ENCODE measurements around the gene MGAT5.

Gene MGAT5

DNA sequence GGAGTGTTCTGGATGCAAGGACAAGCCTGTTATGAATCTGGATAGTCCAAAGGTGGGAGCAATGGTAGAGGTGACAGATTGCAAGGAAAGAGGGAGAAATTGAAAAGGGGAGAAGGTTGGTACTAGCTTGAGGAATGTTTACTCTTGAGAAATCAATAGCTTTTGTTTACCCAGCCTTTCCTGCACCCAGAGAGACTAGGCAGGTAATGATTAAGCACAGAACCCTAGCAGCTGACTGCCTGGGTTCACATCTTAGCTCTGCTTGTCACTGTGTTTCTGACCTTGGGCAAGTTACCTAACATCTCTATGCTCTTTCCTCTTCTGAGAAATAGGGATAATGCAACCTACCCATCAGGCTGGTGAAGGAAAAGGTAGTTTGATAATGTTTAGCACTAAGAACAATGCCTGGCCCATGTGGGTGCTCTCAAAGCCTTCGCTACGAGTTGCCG, 178.6 kb downstream of the MGAT5 start:
- no peak for DNase-seq

DNA sequence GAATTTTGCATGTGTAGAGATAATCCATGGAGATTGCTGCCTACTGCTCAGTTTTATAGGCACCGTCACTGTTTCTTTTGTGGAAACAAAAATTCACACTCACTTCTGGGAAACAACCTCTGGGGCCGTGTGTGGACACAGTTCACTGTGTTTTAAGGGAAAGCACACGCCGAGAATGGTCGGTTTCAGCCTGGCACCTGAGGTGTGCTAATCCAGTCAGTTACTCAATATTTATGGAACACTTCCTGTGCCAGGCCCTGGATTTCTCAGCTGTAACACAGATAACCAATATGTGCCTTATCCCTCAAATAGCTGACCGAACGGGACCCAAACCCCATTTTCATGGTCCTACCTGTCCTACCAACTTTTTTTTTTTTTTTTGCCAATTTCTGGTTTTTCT, 179.6 kb downstream of the MGAT5 start:
- DNase-seq, result no peak

DNA sequence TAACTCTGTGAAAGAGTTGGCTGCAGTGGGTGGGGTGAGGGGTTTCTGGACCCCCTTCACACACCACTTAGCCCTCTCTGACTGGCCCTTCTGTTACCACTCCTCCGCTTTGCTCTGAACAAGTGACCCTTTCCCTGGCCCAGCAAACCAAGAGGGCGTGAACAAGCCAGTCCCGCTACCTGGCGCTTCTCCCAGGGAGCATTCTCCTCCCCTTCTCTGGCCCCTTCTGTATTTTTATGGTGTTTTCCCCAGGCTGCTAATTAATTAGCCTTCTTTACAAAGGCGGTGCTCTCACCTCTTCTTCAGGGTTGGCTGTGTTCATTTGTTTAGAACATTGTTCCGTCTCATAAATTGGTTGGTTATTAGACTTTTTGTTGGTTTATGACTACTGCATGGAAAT, 180.1 kb downstream of the MGAT5 start:
- DNase-seq, result no peak

DNA sequence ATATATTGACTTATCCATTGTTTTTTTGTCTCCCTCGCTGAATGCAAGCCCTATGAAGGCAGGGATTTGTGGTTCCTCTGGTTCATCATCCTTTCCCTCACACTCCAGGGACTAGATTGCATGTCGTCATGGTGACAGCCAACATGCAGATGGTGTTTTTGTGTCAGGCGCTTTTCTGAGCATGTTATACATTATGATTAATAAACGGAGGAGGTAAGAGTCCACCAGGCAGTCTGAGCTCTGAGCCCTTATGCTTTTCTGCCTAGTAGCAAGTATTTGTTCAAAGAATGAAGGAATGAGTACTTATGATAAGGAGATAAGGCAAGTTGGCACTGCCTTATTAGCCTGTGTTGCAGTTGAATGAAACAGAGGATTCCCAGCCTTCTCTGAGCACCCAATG, 181.6 kb downstream of the MGAT5 start:
- DNase-seq, result no peak

DNA sequence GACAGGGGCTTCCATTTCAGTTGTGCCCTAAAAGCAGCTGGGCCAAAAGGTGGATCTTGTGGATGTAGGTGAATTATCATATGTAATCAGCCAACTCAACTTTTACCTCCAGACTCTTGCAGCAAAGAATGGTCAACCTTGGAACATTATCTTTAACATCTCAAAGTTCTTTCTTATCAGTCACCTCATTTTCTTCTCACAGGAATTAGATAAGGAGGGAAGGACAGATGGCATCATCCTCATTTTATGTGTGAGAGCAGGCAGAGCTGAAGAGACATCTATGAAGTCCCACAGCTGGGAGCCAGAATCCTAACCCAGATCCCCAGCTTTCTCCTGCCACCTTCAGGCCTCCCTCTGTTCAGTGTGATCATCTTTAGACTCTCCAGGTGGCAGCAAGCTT, 182.1 kb downstream of the MGAT5 start:
- no peak for DNase-seq

DNA sequence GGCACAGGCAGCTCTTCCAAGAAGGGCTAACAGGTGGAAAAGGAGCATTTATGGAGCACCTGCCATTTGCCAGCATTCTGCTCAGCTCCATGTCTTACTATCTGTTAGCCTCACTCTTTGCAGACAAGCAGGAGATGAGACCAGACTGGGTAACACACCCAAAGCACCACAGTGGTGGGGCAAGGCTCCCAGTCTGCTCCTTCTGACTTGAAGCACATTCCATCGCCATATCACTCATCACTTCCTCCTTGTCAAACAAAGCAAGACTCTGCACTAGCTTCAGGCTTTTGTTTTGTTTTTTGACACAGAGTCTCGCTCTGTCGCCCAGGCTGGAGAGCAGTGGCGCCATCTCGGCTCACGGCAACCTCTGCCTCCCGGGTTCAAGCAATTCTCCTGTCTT, 182.8 kb downstream of the MGAT5 start:
- no peak for DNase-seq

DNA sequence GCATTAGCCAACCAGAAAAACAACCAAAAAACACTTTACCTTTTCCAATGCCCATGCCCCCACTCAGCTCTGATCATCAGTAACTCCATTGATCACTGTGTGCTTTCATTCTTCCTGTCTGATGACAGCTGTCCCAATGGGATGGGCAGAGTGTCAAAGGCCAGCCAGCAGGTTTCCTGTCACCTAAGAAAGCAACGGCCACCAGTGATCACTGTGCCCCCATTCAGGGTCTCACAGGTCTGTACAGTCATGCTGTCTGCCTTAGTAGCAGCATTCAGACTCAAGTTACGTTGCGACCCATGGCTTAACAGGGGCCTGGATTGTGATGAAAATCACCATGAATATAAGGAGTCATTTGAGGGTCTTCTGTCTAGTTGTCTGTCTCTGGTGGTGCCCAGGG, 184.5 kb downstream of the MGAT5 start:
- no peak for DNase-seq

DNA sequence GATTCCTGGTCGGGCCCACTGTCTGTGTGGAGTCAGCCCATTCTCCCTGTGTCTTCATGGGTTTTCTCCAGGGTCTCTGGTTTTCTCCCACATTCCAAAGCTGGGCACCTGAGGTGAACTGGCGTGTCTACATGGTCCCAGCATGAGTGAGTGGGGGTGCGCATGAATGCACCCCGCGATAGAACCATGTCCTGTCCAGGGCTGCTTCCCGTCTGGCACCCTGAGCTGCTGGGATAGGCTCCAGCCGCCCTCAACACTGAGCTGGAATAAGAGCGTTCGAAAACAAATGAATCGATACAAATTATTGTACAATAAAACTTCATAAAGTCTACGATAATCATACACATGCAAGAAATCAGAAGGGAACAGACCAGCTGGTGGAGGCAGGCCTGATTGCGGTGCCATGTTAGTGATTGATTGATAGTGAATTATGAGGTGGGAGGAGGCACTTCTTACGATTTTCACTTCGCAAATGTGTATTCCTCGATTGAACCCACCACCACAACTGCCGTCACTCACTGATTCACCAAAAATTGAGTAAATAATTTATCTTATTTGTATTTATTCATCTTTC, 186.6 kb downstream of the MGAT5 start:
- no peak for DNase-seq

DNA sequence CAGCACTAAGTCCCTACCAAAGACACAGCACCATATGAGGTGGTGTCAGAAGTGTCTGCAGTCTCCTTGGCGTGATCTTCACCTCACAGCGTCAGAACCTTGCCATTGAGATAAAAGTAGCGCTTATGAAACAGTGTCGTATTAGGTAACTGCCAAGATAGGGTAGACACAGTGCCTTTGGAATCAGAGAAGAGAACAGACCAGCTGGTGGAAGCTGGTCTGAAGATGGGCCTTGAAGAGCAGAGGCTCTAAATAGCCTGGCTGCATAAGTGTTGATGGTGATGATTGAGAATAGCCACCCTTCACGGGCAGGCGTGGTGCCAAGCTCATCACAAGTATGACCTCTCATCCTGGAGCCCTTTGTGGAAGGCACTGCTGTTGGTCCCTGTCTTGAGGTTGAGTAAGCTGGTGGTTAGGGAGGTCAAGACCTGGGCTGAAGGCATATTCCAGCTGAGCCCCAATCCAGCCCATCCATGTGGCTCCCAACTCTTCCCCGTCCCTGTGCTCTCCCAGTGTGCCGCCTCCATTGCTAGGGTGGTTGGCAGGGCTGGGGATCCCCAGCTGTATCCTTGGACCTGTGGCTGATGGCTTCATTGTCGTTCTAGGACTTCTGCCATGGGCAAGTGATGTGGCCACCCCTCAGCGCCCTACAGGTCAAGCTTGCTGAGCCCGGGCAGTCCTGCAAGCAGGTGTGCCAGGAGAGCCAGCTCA, 187.4 kb downstream of the MGAT5 start:
- DNase-seq, result no peak

DNA sequence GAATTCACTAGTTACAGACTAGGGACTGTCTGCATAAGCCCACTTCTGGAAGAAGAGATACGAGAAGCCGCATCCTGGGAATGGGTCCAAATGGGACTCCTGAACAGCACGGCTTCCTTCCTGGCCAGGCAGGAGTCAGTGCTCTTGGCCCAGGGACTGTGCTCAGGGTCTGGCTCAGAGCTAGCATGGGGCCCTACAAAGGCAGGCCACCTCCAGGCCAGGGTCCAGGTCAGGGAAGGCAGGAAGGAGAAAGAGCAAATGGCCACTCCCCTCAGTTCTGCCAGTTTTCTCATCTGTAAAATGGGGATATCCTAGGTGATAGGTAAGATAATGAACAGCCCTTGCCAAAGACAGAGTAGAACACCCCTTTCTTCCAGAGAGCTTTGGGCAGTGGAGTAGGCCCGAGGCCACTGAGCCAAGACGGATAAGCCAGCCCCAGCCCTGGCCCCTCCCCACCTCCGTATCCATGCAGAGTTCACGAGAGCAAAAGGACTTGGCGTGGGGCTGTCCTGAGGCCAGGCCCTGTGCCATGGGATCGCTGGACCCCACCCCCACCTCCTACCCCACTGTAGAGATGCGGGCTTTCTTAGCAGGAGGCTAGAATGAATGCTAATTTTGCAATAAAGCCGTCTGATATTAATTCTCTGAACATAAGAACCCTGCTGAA, 190.1 kb downstream of the MGAT5 start:
- DNase-seq, result no peak

DNA sequence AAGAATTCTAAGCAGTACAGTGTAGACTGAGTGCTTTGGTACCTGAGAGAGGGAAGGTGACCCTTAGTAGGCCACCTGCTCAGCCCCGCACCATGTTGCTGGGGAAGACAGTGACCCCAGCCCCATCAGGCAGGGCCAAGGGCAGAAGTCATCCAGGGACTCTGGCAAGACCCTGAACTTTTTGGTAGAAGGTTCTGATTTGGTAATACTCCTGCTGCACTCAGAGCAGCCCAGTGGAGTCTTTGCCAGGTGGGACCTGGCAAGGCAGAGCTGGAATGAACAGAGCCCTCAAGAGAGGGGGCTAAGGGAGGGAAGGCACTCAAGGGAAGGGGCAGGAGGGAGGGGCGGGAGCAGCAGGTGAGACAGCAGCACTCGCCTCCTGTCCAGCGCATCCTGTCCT, 191.2 kb downstream of the MGAT5 start:
- no peak for DNase-seq

DNA sequence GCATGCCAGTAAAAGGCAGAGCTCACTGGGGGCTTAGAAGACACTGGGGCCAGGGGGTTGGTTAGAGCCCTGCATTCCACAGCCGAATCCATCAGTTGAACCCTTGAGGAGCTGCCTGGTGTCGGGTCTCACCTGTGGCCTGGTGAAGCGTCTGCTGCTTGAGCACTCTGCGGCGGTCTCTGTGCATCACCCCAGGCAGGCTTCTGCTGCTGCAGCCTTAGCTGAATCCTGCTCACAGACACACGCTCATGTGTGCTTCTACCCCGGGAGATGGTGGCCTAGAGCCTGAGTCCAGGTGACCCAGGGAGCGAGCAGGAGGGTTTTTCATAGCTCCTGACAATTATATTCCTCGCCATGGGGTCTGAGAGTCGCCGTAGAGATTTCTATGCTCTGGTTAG, 192.1 kb downstream of the MGAT5 start:
- no peak for DNase-seq

DNA sequence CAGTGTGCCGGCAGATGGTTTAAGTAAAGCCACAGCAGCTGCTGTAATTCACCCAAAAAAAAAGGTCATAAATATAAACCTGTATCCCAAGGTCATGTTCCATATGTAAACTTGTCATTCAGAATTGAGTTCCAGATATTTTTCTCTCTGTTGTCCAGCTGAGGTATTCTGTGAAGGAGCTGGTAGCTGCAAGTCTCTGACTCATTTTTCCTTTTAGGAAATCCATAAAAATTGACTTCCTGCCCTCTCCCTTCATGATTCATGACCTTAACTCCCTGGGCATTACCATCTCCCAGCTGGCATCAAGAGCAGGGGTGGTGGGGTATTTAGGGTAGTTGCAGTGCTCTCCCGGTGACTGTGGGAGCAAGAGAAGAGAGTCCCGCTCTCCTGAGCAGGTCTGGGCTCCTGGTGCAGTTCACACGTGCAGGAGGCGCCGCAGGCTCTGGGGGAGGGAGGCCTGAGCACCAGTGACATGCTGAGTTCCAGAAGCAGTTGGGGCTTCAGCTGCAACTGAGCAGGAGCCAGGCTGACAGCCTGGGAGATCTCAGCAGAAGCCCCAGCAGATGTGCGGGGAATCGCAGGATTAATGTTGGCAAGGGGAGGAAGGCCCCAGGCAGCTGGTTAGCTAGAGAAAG, 192.6 kb downstream of the MGAT5 start:
- DNase-seq, result no peak

DNA sequence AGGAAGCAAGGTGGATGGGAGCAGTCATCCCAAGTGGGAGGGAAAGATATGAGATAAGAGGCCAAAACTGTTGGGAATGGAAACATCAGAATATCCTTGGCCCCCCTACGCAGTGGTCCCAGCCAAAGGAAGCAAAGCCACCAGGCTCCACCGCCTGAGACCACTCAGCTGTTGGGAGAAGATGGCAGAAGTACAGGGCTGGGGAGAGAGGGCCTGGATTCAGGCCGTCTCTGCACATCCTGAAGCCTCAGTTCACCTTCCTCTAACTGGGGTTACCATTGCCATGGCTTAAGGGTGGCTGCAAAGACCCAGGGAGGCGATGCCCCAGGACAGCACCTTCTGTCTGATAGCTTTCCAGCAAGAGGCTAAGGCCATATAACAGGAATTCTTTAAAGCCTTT, 193.8 kb downstream of the MGAT5 start:
- no peak for DNase-seq

DNA sequence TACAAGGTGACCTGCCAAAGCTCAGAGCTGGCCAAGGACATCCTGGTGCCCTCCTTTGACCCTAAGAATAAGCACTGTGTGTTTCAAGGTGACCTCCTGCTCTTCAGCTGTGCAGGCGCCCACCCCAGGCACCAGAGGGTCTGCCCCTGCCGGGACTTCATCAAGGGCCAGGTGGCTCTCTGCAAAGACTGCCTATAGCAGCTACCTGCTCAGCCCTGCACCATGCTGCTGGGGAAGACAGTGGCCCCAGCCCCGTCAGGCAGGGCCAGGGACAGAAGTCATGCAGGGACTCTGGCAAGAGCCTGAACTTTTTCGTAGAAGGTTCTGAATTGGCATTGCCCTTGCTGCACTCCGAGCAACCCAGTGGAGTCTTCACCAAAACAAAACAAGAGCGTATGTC, 194.8 kb downstream of the MGAT5 start:
- no peak for DNase-seq

DNA sequence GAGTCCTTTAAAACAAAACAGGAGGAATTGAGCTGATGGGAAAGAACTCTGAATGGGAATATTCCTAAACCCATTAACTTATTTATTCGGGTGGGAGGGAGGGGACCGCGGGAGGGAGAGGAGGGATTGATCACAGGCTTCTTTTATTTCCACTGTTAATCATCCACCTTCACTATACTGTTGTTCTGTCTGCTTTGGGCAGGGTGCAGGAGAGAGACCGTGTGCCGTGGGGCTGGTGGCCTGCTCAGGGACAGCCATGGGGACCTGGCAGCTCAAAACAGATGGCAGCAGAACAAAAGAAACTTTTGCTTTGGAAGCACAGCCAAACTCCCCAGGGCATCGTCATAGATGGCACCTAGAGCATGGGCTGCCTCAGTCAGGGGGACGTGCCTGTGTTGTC, 195.3 kb downstream of the MGAT5 start:
- DNase-seq, result no peak

DNA sequence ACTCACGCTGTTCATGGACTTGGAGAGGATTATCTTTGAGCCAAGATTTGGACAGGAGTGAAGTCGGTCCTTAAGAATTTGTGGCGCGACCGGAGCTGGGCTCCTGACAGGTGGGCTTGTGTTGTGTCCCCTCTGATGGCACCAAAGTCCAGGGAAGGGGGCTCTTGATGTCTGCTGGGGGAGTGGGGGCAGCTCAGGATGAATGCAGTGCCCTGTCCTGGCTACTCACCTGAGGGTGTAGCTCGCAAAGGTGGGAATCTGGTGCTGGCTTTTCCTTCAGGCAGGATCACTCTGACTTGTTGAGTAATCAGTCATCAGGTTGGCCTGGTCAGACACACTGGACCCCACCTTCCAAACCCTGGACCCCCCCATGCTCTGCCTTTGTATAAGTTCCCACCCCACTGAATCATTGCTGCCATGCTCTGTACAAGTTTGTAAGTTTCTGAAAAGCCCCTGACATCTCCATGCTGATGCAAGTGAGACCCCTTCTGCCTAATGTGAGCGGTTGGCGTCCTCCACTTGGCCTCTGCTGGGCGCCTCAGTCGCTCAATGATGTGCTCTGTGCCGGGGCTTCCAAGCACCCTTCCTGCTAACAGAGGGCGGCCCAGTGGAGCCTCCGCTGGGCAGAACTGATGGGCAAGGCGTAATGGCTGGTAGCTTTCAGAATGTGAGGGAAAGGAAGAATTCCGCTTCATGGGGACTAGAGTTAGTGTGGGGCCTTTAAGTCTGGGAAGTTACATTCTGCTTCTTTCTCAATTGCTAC, 196.1 kb downstream of the MGAT5 start:
- no peak for DNase-seq

DNA sequence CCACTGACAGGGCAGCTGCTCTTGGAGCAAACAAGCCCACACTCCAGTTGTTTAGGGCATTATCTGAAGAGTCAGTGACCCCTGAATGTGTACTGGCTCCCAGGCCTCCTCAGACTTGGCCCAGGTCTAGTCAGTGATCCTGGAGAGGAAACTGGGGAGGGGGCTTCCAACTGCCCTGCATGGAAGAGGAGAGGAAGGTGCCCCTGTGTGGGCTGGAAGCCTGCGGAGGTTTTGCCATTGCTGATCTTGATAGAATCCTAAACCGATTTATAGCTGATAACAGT, 197.4 kb downstream of the MGAT5 start:
- no peak for DNase-seq

DNA sequence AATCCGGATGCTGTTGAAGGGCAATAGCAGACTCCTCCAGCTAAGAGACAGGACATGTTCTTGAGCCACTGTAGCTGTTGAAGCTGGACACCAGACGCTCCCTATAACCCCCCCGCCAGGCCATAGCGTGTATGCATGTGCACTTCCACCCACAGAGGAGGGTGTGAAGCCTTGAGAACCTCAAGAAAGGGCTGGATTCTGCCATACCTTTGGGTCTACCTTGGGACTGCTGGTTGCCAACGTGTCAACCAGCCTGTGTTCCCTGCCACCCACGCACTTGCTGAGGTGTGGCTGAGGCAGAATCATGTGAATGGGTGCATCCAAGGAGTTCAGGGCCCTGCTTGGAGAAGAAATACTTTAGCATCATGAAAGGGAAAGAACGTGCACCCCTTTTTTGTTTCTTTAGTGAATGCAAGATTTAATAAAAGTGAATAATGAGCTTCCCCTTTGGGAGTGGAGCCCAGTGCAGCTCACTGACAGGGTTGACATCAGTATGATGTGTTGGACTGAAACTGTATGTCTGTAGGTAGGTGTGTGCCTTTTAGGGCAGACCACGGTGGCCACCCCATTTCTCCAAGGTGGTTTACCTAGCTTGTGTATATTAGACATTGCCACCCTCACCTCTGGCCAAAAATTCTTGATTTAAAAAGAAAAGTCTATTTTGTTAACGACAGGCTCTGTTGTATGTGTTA, 198.3 kb downstream of the MGAT5 start:
- no peak for DNase-seq

DNA sequence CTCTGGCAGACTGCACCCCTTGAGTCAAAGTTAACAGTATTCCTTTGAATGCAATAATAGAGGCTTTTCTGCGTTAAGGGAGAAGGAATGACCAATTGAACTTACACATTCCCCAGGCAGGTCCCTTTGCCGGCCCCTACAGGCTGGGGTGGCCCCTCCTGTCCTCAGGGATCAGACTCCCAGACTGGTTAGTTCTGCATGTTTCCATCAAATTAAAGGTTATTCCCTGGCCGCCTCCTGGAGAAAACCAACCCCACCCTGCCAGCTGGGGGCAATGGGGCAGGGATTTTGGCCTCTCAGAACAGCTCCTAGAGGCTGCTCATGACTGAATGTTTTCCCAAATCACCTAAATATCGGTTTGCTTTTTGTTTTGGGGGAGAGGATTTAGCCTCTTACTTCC, 199.6 kb downstream of the MGAT5 start:
- no peak for DNase-seq

DNA sequence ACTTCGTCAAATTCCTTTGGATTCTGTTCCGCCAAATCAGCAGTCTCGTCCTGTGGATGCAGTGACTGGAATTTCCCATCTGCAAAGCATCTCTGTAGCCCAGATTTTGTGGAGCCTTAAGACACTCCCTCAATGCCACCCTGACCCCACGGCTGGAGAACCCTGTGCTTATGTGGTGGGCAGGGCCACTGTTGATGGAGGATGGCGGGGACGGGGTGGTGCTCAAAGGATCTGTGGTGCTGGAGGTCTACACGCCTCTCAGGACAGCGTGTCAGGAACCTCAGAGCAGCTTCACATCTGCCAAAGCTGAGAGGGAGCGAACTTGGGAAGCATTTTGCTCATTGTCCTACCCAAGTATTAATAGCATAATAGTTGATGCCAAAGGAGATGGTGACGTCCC, 200.1 kb downstream of the MGAT5 start:
- no peak for DNase-seq

DNA sequence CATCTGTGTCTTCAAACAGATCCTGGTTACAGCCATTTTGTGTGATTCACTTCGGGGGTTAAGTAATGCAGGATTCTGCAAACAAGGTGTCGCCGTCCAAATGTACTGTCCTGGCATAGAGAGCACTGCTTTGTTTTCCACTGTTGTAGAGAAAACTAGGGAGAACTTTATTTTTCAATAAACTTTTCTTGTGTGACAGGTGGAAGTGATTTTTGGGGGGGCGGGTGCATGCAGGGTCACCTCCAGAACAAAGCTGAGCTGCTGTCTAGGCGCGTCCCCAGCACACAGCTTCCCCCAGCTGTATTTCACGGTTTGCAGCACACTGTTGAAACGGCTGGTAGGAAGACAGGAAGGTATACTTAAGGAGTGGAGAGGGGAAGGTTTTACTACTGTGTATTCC, 200.6 kb downstream of the MGAT5 start:
- no peak for DNase-seq

DNA sequence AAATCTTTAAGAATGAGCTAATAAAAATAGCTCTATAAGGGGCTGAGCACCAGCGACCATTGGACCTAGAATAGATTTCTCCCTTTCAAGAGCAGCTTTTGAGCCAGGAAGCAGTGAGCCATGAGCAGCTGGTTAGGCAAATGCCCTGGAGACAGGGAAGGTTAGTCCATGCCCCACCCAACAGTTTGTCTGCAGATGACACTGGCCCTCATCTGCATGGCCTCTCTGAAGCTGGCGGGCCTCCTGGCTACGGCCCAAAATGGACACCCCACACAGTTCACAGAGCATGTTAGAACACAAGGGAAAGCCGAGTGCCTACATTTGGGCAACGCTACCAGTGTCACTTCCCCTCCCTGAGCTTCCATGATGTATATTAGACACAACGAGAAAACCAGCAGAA, 201.1 kb downstream of the MGAT5 start:
- no peak for DNase-seq
